Tibial artery (tissue), 4 donors: ENCODE measurements around the gene HOXA9.

Experiments used
- DNase-seq, 2 donors: peaks; one replicate each; pipeline ENCODE4 v3.0.0-alpha.2; 2019
- H3K27ac ChIP-seq, 2 donors: fragments of 200-600 bp; sonication (generic) in 1 of 2; 1 replicate in 1 of 2; 2 replicates in 1 of 2; pipeline ENCODE4 v1.5.1; 2018 to 2019; ENCODE audit warnings: mild to moderate bottlenecking in 1 of 2
- H3K27me3 ChIP-seq, 2 donors: fragments of 200-600 bp; sonication (generic) in 1 of 2; one replicate each; pipeline versions ENCODE4 v1.5.1 to v1.6.0; 2016 to 2019
- H3K36me3 ChIP-seq, 3 donors: fragments of 200-600 bp; sonication (generic) in 2 of 3; one replicate each; pipeline ENCODE4 v1.5.1; 2016 to 2019; ENCODE audit warnings: mild to moderate bottlenecking in 2 of 3
- H3K4me1 ChIP-seq, 4 donors: fragments of 200-600 bp; sonication (generic) in 2 of 4; 1 replicate in 3 of 4; 2 replicates in 1 of 4; pipeline ENCODE4 v1.5.1; 2016 to 2019
- H3K4me3 ChIP-seq, 2 donors: fragments of 200-600 bp; sonication (generic) in 1 of 2; 1 replicate in 1 of 2; 2 replicates in 1 of 2; pipeline ENCODE4 v1.5.1; 2018 to 2019; ENCODE audit warnings: mild to moderate bottlenecking in 2 of 2
- H3K9me3 ChIP-seq, 3 donors: fragments of 200-600 bp; sonication (generic) in 1 of 3; one replicate each; pipeline ENCODE4 v1.5.1; 2016 to 2019
- CTCF ChIP-seq, 2 experiments: fragments of 200-600 bp in 1 of 2; fragments of 450-650 bp in 1 of 2; IDR thresholded peaks; one replicate each; pipeline ENCODE4 v1.5.1; 2017 to 2019; ENCODE audit warnings: antibody characterized with exemption in 2 of 2, mild to moderate bottlenecking in 1 of 2, moderate library complexity in 1 of 2
- intact Hi-C: fragments of 100-400 bp; cut with DNase I; formaldehyde crosslinking; loops from one replicate; pipeline ENCODE4 v1.15.0; 2023; ENCODE audit warnings: low total_unique reads

HOXA9 gene

GRCh38 chr7:27142580-27143022, 22.7 kb downstream of the HOXA9 start:
- Histone ChIP-seq H3K27me3 (no peaks in the 10 kb centered on the region), H3K36me3 (peaks cover 50 to 55% (median 52%) of the 10 kb centered on the region in 3 donors), H3K27ac (peak overlapping the region; percentile 52 to 58), H3K9me3 (no peaks in the 10 kb centered on the region), H3K4me3 (peak overlapping the region; percentile 39 to 49), H3K4me1 (peaks cover 0 to 15% (median 9%) of the 10 kb centered on the region in 4 donors)
- peak in 1 of 2 donors; percentile 59 for DNase-seq
- TF ChIP-seq CTCF (IDR thresholded peaks at IDR 0.05): no peak
- intact Hi-C loops: loop anchor here (5.0 kb wide), 1 partner anchor 45 kb away; the partner anchor contains the start of gene HOXA1

- TF ChIP-seq CTCF (IDR thresholded peaks at IDR 0.05): no peak
- Histone ChIP-seq H3K27ac (peak overlapping the region; percentile 52 to 58), H3K4me1 (peaks cover 0 to 14% (median 7%) of the 10 kb centered on the region in 4 donors), H3K27me3 (no peaks in the 10 kb centered on the region), H3K36me3 (peaks cover 50 to 55% (median 52%) of the 10 kb centered on the region in 3 donors), H3K4me3 (peak overlapping the region; percentile 39 to 49), H3K9me3 (no peaks in the 10 kb centered on the region)
- intact Hi-C loops: loop anchor here (5.0 kb wide), 1 partner anchor 45 kb away; the partner anchor contains the start of gene HOXA1
- peak in 1 of 2 donors; percentile 60 for DNase-seq
Observed at GRCh38 chr7:27141923-27142579, 23.3 kb downstream of the HOXA9 start.

- Histone ChIP-seq H3K9me3 (no peaks in the 10 kb centered on the region), H3K36me3 (peaks cover 50 to 52% (median 51%) of the 10 kb centered on the region in 3 donors), H3K4me1 (peaks cover 0 to 19% (median 9%) of the 10 kb centered on the region in 4 donors), H3K27me3 (no peaks in the 10 kb centered on the region), H3K4me3 (peak overlapping the region in 1 of 2 donors; percentile 49), H3K27ac (no peak overlapping the region)
- TF ChIP-seq CTCF (IDR thresholded peaks at IDR 0.05): no peak
- DNase-seq: no peak
- intact Hi-C loops: loop anchor here (5.0 kb wide), 1 partner anchor 44 kb away; the partner anchor contains the start of gene HOXA1
Observed at GRCh38 chr7:27141137-27141922, 24.0 kb downstream of the HOXA9 start.

- Histone ChIP-seq H3K4me1 (peaks cover 0 to 21% (median 12%) of the 10 kb centered on the region in 4 donors), H3K36me3 (peaks cover 43 to 46% (median 45%) of the 10 kb centered on the region in 3 donors), H3K27me3 (no peaks in the 10 kb centered on the region), H3K27ac (no peak overlapping the region), H3K9me3 (no peaks in the 10 kb centered on the region), H3K4me3 (no peak overlapping the region)
- DNase-seq: no peak
- intact Hi-C loops: loop anchor here (5.0 kb wide), 1 partner anchor 43 kb away; the partner anchor contains the start of gene HOXA1
- TF ChIP-seq CTCF (IDR thresholded peaks at IDR 0.05): no peak
Observed at GRCh38 chr7:27140126-27140857, 25.0 kb downstream of the HOXA9 start.
